ENCODE results near the gene ALS2.

Gene ALS2

DNA sequence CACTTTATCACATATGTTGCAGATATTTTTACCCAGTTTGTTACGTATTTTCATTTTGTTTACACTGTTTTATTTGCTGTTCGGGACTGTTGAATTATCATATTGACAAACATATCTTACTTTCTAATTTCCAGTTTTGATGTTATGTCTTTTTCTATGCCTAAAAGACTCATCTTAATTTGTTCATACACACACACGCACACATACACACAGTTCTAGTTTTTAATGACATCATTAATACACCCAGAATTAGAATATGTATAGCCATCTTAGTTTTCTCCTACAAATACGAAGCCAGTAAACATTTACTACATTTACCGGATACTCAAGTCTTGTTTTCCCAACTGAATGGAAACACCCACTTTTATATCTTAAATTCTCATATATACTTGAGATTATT lies 29.2 kb downstream of the ALS2 start:
- no peak for DNase-seq

DNA sequence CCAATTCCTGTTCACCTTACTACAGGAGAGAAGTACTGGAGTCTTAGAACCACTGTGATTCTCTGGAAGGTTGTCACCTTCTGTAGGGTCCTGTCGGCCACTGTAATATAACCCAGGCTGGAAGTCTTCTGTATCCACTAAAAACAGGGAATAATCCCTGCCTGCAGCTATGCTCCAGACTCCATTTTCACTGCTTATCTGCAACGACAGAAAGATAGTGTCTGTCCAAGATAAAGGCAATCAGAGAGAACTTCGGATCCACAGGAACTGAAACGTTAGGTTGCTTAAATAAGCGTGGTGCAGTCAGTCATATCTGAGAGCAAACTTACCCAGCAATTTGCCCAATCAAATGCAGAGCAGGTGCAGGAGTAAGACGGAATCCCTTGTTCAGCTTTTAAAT lies 34.2 kb downstream of the ALS2 start:
- no peak for DNase-seq

GRCh38 chr2:201735486-201735885 lies 45.2 kb downstream of the ALS2 start:
- DNase-seq = no peak

DNA sequence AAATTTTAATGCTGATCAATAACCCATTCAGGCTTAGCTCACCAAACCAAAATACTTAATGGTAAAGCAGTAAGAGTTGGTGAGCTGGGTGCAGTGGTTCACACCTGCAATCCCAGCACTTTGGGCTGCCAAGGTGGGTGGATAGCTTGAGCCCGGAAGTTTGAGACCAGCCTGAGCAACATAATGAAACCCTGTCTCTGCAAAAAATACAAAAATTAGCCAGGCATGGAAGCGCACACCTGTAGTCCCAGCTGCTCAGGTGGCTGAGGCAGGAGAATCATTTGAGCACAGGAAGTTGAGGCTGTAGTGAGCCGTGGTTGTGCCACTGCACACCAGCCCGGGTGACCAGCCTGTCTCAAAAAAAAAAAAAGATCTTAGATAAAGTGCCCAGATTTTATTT lies 46.6 kb downstream of the ALS2 start:
- no peak for DNase-seq

- DNase-seq = no peak
These were observed 47.2 kb downstream of the ALS2 start for GRCh38 chr2:201733544-201733943.

GRCh38 chr2:201730651-201731285 lies 50.0 kb downstream of the ALS2 start:
- no peak for DNase-seq

DNA sequence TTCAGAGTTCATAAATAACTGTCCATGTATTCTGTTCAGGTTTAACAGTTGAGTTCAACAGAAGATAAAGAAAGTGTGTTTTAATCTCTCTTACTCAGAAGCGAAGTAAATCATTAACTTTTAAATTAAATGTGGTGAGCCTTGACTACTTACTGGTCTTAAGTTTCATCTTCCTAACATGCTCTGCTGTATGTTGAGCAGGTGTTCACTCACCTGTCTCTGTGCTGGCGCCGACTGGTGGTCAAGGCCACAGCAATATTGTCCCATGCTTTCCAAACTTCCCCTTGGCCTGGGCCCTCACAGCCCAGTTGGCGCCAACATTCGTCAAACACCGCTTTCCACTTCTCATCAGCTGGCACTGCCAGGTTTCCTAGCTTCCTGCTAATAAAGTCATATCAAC lies 65.3 kb downstream of the ALS2 start:
- no peak for DNase-seq

- DNase-seq = no peak
These were observed 68.0 kb downstream of the ALS2 start for GRCh38 chr2:201712726-201713125.

DNA sequence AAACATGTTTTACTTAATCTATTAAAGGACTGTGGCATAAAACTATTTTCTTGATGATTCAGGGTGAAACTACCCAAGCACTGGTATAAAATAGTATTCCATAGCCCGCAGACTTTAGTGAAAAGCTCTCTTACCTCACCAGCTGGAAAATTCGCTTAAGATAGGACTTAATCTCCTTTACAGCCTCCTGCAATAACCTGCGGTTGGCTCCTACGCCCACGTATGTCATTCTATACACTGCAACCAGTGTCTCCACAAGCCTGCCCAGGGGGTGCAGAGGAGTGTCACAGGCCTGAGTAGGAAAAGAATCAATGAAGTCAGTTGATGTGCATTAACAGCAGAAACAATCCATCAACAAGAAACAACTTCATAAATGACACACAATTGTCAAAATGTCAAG lies 71.0 kb downstream of the ALS2 start:
- no peak for DNase-seq

- DNase-seq = no peak
These were observed 71.7 kb downstream of the ALS2 start for GRCh38 chr2:201709049-201709448.

DNA sequence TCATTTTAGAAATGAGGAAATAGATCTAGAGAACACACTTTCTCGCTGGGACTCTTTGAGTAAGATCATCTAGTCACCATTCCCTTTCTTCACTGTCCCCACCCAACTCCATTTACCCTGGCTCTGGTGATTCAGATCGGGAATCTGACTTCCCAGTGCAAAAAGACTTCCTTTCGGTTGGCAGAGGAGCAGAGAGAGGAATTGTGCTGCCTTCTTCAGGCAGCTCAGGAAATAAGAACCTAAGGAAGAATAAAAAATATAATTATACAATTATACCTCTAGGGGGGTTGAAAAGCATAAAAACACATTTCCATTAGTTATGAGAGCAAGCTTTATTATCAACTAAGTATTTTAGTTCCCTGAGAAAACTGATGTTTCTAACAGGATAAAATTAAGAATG lies 73.0 kb downstream of the ALS2 start:
- no peak for DNase-seq

DNA sequence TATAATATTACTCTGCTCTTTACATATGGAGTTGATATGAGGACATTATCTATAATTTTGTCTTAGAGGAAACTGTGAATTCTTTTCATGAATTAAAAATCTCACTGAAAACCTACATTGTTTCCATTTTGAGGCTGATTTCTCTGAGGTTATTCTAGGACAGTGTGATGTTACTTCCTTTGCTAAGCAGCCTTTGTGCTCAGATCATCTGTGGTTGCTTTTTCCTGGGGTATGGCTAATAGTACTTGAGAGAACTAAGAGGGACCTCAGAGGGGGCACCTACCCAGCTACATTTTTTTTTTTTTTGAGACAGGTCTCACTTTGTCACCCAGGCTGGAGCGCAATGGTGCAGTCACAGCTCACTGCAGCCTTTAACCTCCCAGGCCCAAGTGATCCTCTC lies 73.6 kb downstream of the ALS2 start:
- DNase-seq = no peak

DNA sequence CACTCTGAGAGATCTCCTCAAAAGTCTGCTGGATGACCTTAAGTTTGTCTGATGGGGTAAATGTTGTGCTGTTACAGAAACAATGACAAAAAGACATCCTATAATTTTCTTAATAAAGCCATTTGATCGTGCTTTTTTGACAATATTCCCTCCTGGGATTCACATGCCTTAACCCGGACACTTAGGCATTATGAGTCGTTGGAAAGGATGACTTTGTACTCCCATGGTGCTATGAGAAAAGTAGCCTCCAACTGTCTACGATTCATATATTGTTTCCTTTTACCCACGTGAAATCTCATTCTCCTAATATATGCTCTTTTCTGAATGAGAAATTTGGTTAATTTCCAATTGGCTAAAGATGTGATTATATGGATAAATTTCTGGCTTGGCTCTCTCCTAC lies 76.2 kb downstream of the ALS2 start:
- no peak for DNase-seq

- DNase-seq = no peak
These were observed 79.1 kb downstream of the ALS2 start for GRCh38 chr2:201701646-201702045.

GRCh38 chr2:201699416-201699815 lies 81.3 kb downstream of the ALS2 start:
- DNase-seq = no peak

- DNase-seq = no peak
These were observed 82.0 kb downstream of the ALS2 start, which contains the start of gene MPP4 for GRCh38 chr2:201698588-201699226. Gene MPP4 (minus strand): TSS chr2:201698644. CDS start chr2:201693954, 4,690 bp downstream.

GRCh38 chr2:201697899-201698298 lies 82.8 kb downstream of the ALS2 start:
- DNase-seq = no peak

DNA sequence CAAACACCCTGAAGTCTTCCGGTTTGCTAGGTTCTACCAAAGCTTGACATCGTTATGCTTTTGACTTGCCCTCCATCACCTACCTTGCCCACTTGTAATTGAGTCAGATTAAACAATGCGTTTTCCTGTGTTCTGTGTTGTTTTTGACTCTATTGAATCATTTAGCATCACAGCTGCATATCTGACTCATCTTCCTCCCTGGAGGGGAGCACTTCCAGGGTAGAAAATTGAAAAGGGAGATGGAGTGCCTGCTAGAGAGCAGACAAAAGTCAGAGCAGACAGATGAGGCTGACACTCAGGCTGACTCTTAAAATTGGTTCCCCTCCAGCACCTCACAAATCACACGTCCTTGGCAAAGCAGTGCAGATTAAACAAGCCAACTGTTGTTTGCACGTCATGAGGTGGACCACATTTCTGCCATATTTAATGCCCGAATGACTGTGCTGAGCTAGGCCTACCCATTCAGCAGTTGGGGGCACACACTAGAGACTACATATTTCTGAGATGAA lies 84.5 kb downstream of the ALS2 start:
- DNase-seq = no peak

- DNase-seq = no peak
These were observed 95.6 kb downstream of the ALS2 start for GRCh38 chr2:201685156-201685555.

- no peak for DNase-seq
These were observed 100.0 kb downstream of the ALS2 start for GRCh38 chr2:201680743-201681142.

DNA sequence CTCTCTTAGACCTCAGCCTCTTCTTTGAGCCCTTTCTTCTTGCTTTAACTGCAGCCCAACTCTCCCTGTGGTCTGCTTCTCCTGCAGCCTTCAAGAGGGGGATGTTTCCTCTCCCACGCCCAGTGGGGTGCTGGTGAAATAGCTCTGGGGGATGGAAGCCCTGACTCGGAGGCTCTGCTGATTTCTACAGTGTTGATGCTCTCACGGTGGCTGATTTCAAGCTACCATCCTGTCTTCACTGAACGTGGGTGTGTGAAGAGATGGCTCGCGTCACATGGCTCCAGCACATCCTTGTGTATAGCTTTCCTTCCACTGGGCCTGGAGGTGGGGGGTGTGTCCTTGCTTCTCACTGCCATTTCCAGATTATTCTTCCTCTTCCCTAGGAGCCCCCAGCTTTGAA lies 102.3 kb downstream of the ALS2 start:
- DNase-seq = no peak

GRCh38 chr2:201675454-201675853 lies 105.3 kb downstream of the ALS2 start:
- no peak for DNase-seq

- no peak for DNase-seq
These were observed 105.9 kb downstream of the ALS2 start for GRCh38 chr2:201674794-201675193.

DNA sequence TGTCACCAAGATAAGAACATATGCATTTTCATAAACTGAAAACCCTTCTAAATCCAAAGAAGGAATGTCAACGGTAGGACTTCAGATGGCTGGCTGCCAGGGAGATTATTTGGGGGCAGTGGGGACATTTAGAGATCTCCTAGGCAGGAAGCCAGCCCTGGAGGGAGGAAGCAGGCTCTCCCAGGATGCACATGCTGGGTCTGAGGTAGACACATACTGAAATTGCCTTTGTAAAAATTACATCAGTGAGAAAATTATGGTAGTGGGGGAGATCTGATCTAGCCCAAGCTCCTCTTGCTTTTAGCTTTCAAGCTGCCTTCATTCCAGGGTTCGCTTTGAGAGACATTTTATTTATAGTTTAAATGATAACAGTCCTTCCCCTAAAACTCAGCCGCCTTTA lies 106.4 kb downstream of the ALS2 start:
- no peak for DNase-seq

GRCh38 chr2:201673546-201673945 lies 107.2 kb downstream of the ALS2 start:
- no peak for DNase-seq

Measured in activated gamma-delta T cell treated with Interleukin-2 at 50 U/mL for 16 hours (primary cell).